Heart left ventricle (tissue), 13 donors: Measurements from ENCODE around the gene KIAA0930.
A peak's percentile ranks its signal among the peaks of the same experiment; 100 is the strongest.

Experiments
- CTCF ChIP-seq, 12 donors: fragments of 200-600 bp; sonication (generic) in 4 of 12; IDR thresholded peaks; one replicate each; pipeline versions ENCODE4 v1.5.0 to v1.8.0; 2018 to 2022; ENCODE audit warnings: antibody characterized with exemption in 12 of 12, mild to moderate bottlenecking in 5 of 12
- POLR2A ChIP-seq, 2 donors: fragments of 450-650 bp; IDR thresholded peaks; one replicate each; pipeline ENCODE4 v1.6.1; 2017; ENCODE audit warnings: antibody characterized with exemption in 2 of 2, mild to moderate bottlenecking in 2 of 2, moderate library complexity in 2 of 2
- donor health status: ischemic (EF 13 %, LVEDD 7.1; RV severe dilation, severe dysfunction).
- donor health status: DM: no; HTN: yes; CAD: no.
- donor health status: DM: no; HTN: no; CAD: no.
- donor health status: ischemic (EF 25% LVEDD 6.9; RV normal size, moderate dysfunction).
- donor health status: ischemic (EF 25% LVEDD 5.7; RV mildly dilated, moderate dysfunction).
- donor health status: ischemic (EF 35%, LVEDD 5.7; RV mildly dilated, moderate dysfunction).
- donor health status: nonischemic (EF 11% LVEDD 7.7; RV severe dilation, severe dysfunction).
- donor health status: DM: yes; HTN: yes; CAD: no.
- donor health status: PGD.
- donor health status: ischemic (EF 29% LVEDD 5.4; RV normal size, mild dysfunction).
- donor health status: nonischemic (EF 23%, LVEDD 6.1; RV moderate dilation, normal function).

GRCh38 chr22:45263463-45264269 lies 23.0 kb upstream of the KIAA0930 start:
- TF ChIP-seq CTCF (IDR thresholded peaks at IDR 0.05): peak; percentile 50 to 78 (median 60)
- no peak for TF ChIP-seq POLR2A (IDR thresholded peaks at IDR 0.05)
